ENCODE measurements around the gene WFDC8.

Gene WFDC8

GRCh38 chr20:45523821-45524220 is 55.3 kb downstream of the WFDC8 start:
- ATAC-seq, result no peak
- no peak for TF ChIP-seq ZC3H10 (CRISPR knock-in tag; IDR thresholded peaks at IDR 0.05)
- TF ChIP-seq CREB5 (CRISPR knock-in tag; IDR thresholded peaks at IDR 0.05; ENCODE audit: low read depth), result no peak
- no peak for TF ChIP-seq ZFP30 (CRISPR knock-in tag; IDR thresholded peaks at IDR 0.05)
- no peak for TF ChIP-seq ARNTL (CRISPR knock-in tag; IDR thresholded peaks at IDR 0.05; ENCODE audit: borderline replicate concordance, low read depth)
- TF ChIP-seq RARB (CRISPR knock-in tag; IDR thresholded peaks at IDR 0.05), result no peak
- no peak for TF ChIP-seq POU6F1 (CRISPR knock-in tag; IDR thresholded peaks at IDR 0.05; ENCODE audit: borderline replicate concordance, low read depth)
- no peak for TF ChIP-seq PATZ1 (CRISPR knock-in tag; IDR thresholded peaks at IDR 0.05; ENCODE audit: borderline replicate concordance)
- TF ChIP-seq CSRNP3 (CRISPR knock-in tag; IDR thresholded peaks at IDR 0.05), result no peak
- no peak for TF ChIP-seq TOX (CRISPR knock-in tag; IDR thresholded peaks at IDR 0.05; ENCODE audit: borderline replicate concordance)
- TF ChIP-seq ISL1 (CRISPR knock-in tag; IDR thresholded peaks at IDR 0.05), result no peak
- TF ChIP-seq TSHZ2 (CRISPR knock-in tag; IDR thresholded peaks at IDR 0.05), result no peak
- TF ChIP-seq TCF4 (CRISPR knock-in tag; IDR thresholded peaks at IDR 0.05; ENCODE audit: borderline replicate concordance), result no peak
- TF ChIP-seq PPARA (CRISPR knock-in tag; IDR thresholded peaks at IDR 0.05; ENCODE audit: borderline replicate concordance), result no peak
- no peak for TF ChIP-seq ESRRG (CRISPR knock-in tag; IDR thresholded peaks at IDR 0.05)
- no peak for TF ChIP-seq OSR1 (CRISPR knock-in tag; IDR thresholded peaks at IDR 0.05)

GRCh38 chr20:45518282-45518681 is 60.8 kb downstream of the WFDC8 start:
- TF ChIP-seq ZFP30 (CRISPR knock-in tag; IDR thresholded peaks at IDR 0.05) (no peak), TCF4 (CRISPR knock-in tag; IDR thresholded peaks at IDR 0.05; ENCODE audit: borderline replicate concordance) (no peak), POU6F1 (CRISPR knock-in tag; IDR thresholded peaks at IDR 0.05; ENCODE audit: borderline replicate concordance, low read depth) (no peak), ZC3H10 (CRISPR knock-in tag; IDR thresholded peaks at IDR 0.05) (no peak), ZNF70 (CRISPR knock-in tag; IDR thresholded peaks at IDR 0.05) (no peak), GLIS3 (CRISPR knock-in tag; IDR thresholded peaks at IDR 0.05) (no peak)
- no peak for ATAC-seq

GRCh38 chr20:45515147-45515913 is 63.8 kb downstream of the WFDC8 start, which contains the start of gene SPINT3:
TSS of gene SPINT3 (minus strand) at chr20:45515622. CDS start at chr20:45515608, 14 bp downstream.
- TF ChIP-seq ZFP30 (CRISPR knock-in tag; IDR thresholded peaks at IDR 0.05) (no peak), PATZ1 (CRISPR knock-in tag; IDR thresholded peaks at IDR 0.05; ENCODE audit: borderline replicate concordance) (no peak), ZNF565 (CRISPR knock-in tag; conservative IDR thresholded peaks at IDR 0.05; ENCODE audit: low read depth) (no peak), TSHZ2 (CRISPR knock-in tag; IDR thresholded peaks at IDR 0.05) (no peak), PPARA (CRISPR knock-in tag; IDR thresholded peaks at IDR 0.05; ENCODE audit: borderline replicate concordance) (no peak), SNAI2 (CRISPR knock-in tag; IDR thresholded peaks at IDR 0.05) (no peak), CSDC2 (CRISPR knock-in tag; IDR thresholded peaks at IDR 0.05) (no peak), GLIS3 (CRISPR knock-in tag; IDR thresholded peaks at IDR 0.05) (no peak), ESRRG (CRISPR knock-in tag; IDR thresholded peaks at IDR 0.05) (no peak), TCF4 (CRISPR knock-in tag; IDR thresholded peaks at IDR 0.05; ENCODE audit: borderline replicate concordance) (no peak)
- ATAC-seq, result no peak
